Limb (tissue), 2 donors: ENCODE data around the gene SEC31A.
A peak's percentile ranks its signal among the peaks of the same experiment; 100 is the strongest.
"Not testable (repeated sequence)": the region's sequence is repeated elsewhere in the genome, so short reads cannot be mapped to it uniquely, and the experiment has no call there.

Source experiments
- DNase-seq, 2 donors: peaks; one replicate each; pipeline ENCODE4 v3.0.0-alpha.2; 2016; ENCODE audit errors: extremely low spot score in 2 of 2

The SEC31A gene, protein sequence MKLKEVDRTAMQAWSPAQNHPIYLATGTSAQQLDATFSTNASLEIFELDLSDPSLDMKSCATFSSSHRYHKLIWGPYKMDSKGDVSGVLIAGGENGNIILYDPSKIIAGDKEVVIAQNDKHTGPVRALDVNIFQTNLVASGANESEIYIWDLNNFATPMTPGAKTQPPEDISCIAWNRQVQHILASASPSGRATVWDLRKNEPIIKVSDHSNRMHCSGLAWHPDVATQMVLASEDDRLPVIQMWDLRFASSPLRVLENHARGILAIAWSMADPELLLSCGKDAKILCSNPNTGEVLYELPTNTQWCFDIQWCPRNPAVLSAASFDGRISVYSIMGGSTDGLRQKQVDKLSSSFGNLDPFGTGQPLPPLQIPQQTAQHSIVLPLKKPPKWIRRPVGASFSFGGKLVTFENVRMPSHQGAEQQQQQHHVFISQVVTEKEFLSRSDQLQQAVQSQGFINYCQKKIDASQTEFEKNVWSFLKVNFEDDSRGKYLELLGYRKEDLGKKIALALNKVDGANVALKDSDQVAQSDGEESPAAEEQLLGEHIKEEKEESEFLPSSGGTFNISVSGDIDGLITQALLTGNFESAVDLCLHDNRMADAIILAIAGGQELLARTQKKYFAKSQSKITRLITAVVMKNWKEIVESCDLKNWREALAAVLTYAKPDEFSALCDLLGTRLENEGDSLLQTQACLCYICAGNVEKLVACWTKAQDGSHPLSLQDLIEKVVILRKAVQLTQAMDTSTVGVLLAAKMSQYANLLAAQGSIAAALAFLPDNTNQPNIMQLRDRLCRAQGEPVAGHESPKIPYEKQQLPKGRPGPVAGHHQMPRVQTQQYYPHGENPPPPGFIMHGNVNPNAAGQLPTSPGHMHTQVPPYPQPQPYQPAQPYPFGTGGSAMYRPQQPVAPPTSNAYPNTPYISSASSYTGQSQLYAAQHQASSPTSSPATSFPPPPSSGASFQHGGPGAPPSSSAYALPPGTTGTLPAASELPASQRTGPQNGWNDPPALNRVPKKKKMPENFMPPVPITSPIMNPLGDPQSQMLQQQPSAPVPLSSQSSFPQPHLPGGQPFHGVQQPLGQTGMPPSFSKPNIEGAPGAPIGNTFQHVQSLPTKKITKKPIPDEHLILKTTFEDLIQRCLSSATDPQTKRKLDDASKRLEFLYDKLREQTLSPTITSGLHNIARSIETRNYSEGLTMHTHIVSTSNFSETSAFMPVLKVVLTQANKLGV

DNA sequence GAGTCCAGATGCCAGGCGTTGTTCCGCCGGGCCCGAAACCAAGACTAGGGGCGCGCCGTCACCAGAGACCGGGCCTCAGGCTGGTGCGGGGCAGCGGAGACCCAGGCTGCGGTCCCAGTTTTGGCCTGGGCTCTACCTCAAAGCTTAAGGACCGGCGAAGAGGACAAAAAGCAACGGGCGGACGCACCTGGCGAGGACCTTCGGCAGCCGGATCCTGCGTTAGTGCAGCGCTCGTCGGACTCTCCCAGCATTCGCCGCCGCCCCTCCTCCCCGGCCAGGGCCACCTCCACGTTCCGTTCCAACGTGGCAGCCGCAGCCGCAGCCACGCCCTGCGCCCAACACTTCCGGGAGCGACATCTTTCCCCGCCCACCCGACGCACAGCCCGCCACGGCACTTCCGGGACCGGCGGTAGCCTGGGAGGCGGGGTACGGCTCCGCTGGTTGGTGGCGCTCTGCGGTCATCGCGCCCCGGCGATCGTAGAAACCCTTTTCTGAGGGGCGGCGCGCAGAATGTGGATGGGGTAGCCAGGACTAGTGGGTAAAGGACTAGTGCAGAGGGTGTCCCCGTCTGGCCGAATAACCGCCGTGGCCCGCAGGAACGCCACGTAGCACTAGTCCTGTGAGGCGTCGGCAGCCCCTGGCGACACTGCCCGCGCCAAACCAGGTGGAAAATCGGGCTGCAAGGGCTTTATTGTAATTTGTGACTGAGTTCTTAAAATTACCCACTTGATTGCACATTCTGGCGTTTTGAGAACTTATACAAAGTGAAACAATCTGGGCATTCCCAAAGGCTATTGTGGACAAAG, at the start of gene SEC31A:
SEC31A (minus strand) TSS at position 253 of the 806 bp plus-strand sequence. CDS start 9,217 bp downstream, outside the sequence.
- DNase-seq, result peak; percentile 96 to 98

DNA sequence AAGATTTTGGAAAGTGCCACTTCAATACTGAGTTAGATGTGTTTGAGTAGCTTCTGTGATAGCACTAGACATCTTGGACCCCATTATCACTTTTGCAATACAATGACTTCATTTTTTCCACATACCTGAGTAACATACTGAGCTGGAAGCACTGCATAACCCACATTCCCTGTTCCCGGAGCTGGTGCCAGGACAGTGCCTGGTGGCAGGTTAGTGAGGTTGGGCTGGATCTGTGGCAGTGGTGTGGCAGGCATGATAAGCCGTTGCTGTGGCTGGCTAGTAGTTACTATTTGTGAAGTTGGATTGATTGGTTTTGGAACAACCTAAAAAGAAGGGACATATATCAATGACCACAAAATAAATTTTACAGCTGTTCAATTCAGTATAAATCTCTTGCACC, 48.5 kb upstream of the SEC31A start:
- no peak for DNase-seq

DNA sequence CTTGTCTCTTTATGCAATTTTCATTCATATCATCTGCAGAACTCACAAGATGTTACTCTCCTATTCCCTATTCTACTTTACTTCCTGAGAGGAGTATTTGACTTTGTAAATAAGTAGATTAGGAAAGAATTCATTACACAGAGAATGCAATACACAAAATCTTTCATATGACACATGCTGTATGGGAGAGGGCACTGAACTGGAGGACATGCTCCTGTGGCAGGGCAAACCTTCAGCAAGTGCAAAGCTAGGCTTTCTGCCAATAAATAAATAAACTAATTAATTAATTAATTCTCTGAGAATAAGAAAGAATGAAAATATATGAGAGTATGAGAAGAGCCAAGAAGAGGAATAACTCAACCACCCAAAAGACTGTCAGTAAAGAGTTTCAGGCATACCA, 43.5 kb upstream of the SEC31A start:
- no peak for DNase-seq

DNA sequence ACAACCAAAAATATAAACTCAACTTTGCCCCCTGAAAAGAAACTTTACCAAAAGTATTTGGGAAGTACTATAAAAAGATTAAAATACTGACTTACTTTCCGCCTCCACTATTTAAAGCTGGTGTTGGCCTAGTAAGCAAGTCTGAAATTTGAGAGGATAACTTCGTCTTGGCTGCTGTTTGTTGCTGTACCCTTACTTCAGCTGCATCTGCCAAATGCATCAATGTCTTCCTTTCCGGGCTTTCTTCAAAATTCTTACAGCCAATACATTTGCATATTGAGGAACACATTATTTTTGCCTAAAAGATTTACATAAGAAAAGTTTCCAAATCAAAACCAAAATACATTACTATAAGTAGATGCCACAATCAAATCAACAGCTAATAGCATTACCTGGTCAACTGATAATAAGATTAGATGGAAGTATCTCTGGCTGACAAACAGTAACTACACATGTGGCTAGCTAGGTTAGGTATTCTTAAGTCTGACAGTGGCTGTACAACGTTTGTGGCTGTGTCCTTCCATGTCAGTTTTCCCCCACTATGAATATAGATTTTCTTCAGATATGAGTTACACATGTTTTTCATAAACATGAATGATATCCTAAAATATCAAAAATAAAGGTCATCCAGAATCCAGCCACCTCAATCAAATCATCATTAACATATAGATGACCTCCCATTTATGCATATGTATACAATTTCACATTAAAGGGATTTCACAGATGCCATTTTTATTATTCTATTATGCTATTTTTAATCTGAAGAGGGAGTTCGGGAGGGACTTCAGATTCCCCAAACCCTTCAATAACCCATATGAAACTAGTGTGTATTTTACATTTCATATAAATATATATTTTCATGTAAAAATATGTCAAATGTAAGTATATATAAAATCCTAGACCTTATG, 40.1 kb upstream of the SEC31A start:
- peak in 1 of 2 donors; percentile 10 for DNase-seq

DNA sequence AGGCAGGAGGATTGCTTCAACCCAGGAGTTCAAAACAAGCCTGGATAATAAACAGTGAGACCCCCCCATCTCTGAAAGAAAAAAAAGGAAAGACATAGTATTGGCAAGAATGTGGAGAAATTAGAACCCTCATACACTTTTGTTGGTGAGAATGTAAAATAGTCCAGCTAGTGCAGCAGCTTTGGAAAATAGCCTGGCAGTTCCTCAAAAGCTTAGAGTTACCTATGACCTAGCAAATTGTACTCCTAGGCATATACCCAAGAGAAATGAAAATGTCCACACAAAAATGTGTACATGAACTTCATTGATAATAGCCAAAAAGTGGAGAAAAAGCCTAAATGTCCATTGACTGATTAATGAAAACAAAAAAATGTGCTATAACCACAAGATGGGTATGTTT, 30.8 kb upstream of the SEC31A start:
- no peak for DNase-seq

DNA sequence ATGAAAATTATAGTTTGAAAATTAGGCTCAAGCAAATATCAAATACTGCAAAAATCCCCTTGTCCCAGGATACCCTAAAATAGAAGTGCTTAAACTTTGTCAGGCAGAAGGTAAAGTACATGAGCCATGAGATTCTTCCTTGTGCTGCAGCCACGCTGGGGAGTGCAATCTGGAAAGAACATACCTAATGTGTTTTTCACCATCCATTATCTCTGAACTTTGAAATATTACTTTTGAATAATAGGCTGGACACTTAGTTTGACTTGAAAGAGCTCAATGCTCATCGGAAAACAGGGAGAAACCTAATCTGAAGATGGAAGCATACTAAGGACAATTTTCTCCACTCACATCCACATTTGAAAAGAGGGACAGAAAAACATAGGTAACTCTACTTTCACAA, 28.4 kb upstream of the SEC31A start:
- no peak for DNase-seq

DNA sequence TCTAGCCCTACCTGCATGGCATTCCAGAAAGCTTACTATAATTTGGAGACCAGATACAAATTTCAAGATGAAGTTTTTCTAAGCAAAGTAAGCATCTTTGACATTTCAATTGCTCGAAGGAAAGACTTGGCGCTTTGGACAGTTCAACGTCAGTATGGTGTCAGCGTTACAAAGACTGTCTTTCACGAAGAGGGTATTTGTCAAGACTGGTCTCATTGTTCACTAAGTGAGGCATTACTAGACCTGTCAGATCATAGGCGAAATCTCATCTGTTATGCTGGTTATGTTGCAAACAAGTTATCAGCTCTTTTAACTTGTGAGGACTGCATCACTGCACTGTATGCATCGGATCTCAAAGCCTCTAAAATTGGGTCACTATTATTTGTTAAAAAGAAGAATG, 27.1 kb upstream of the SEC31A start:
- no peak for DNase-seq

DNA sequence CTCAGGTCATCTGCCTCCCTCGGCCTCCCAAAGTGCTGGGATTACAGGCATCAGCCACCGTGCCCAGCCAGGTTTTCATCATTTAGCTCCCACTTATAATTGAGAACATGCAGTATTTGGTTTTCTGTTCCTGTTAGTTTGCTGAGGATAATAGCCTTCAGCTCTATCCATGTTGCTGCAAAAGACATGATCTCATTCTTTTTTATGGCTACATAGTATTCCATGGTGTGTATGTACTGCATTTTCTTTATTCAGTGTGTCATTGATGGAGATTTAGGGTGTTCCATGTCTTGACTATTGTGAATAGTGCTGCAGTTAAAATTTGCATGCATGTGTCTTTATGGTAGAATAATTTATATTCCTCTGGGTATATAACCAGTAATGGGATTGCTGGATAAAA, 23.0 kb upstream of the SEC31A start:
- not testable (repeated sequence) for DNase-seq

DNA sequence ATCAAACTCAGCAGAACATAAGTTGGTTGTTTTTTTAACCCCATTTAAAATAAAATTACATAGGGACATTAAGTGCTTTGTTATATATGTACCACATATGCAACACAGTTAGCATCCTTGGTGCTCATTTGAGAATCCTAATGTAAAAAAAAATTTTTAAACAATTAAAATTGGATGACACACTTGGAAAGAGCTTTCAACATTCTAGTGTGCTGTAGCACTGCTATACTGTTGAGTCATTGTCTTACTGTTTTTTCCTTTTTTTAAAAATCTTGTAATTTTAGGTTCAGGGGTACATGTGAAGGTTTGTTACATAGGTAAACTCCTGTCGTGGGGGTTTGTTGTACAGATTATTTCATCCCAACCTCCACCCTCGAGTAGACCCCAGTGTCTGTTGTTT, 22.4 kb upstream of the SEC31A start:
- no peak for DNase-seq

DNA sequence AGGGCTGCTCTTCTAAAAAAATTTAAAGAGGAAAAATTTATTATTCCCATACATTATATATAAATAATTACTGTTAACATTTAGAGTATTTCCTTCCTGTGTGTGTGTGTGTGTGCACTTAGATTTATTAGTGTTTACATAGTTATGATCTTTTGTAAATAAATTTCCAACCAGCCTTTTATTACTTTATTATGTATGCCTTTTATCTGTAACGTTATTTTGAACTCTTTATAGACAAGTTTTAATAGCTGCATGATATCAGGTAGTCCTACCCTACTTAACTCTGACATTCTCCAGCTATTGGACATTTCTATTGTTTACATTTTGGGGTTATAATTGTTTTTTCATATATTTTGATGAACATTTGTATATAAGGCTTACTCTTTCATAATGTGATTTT, 18.4 kb upstream of the SEC31A start:
- DNase-seq, result no peak

DNA sequence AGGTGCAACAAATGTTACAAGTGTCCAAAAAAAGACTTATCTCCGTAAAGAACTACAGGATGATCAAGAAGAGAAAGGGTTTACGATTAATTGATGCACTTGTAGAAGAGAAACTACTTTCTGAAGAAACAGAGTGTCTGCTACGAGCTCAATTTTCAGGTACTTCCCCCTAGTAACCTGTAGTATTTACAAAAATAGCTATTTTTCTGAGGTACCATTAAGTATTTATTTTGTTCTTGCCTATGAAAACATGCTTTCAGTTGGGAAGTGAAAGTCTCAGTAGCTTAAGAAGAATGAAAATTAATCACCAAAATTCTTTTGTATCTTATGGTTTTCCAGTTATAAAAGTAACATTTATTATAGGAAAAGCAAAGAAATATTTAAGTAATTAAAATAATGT, 15.5 kb upstream of the SEC31A start:
- DNase-seq, result no peak

DNA sequence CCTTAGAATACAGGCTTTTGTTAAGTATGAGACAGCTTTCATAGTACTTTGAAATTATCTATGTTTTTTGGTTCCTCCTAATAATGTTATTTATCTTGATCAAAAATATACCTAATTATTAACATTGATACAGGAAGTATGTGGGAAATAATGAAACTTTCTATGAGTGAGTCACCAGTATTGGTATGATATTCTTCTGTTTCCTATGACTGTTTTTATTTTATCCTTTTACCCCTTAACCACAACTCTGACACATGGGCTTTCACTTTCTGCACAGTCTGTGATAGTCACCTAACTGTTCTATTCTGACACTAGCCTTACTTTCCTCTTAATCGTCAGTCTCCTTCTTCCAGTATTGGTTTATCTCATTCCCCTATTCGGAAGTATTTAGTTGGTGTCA, 14.3 kb upstream of the SEC31A start:
- DNase-seq, result no peak

DNA sequence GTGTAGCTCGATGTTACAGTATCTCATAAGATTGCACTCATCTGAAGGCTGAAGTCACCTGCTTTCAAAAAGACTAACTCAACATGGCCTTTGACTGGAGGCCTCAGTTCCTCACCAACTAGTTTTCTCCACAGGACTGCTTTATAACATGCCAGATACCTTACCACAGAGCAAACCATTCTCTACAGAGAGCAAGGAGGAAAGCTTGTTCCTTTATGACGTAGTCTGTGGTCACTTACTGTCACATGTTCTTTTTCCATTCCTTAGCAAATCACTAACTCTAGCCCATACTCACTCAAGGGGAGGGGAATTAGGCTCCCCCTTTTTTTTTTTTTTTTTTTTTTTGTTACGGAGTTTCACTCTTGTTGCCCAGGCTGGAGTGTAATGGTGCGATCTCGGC, 12.8 kb upstream of the SEC31A start:
- no peak for DNase-seq

DNA sequence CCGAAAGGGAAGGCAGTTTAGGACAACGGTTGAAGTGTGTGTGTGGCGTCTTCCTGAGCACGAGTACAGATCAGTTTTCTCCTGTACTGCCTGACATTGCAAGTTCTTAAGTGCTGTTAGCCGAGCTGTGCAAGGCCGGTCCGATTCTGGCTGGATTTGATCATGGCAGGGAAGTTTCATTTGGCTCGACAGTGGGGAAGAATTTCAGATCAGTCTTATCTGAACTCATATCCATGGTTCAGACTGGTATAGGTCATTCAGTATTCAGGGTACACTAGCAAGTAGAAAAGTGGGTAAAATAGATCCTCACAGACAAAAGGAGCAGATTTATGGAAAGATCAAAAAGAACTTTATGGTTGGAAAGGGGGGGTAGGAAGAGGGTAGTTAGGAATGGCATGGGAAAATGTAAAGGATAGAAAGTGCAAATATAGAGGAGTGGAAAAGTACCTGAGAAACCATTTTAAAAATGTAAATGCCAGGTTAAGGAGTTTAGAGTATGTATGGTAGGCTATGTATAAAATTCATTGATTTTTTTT, 10.3 kb upstream of the SEC31A start:
- no peak for DNase-seq

DNA sequence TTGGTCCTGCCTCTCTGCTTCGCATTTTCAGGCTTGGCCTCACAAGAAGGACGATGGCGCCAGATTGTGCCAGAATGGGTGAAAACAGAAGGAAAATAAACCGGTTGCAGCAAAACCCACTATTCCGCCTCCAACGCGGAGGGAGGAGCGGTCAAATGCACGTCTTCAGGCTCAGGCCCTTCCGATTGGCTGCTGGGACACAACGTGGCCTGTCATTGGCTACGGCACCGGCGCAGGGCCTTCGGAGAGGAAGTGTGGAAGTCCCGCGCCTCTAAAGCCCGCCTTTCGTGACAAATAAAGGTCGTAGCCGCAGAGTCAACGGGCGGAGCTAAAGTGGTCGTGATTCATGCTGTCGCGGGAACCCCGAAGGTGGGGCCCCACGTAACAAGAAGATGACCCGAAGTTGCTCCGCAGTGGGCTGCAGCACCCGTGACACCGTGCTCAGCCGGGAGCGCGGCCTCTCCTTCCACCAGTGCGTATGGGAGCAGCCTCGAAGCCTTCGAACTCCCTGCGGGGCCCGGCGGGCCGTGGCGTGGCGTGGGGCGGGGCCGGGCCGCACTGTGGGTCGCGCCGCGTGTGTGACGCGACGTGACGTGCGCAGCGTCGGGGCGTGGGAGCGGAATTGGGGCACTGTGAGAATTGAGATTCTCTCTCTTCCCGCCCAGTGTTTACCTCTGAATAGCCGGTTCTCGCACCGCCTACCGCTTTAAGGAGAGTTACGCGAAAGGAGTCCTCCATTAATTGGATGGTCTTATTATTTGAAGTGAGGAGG, 9.6 kb upstream of the SEC31A start, which contains the start of gene THAP9:
THAP9 (plus strand) TSS at position 325 of the 772 bp plus-strand sequence; CDS start at position 393, 68 bp downstream.
- peak; percentile 96 to 99 for DNase-seq

DNA sequence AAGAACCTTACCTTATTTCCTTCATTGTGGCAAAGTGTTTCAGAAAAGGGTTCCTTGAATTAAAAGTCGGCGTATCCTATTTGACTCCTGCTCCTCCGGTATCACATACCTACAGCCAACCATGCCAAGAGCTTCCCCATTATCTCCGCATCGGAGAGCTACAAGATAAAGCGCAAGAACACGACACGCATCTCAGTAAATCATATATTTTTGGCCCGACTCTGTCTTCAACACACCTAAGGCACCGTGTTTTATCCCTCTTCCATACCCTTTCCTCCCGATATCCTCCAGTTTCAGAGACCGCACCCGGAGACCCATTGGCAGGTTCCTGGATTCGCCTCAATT, 9.1 kb upstream of the SEC31A start:
- no peak for DNase-seq

DNA sequence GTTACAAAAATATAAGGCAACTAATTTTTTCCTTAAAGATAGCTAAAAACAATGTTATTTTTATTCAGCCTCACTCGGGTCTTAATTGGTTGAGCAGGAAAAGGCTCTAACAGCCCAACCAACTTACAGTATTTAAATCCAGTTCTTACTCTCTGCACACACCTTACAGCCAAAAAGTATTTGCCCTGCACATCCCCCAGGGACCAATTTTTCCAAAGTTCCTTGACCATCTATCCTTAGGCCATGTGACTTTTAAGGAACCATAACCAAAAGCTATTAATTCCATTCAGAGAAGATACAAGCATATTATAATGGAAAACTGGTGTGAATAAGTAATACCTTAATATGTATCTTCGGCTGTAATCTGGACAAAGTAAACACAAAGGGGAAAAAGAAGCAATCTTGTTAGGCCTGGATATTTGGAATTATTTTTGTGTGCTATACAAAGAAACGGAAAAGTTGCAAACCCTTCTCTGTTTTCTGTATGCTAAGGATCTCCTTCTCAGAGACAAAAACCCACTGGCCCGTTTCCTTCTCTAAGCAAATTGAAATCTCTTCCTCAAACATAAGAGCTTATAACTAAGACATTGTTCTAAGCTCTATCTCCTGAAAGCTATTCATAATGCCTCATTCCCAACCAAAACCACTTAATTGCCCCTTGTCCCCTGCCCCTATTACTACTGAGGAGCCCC, 8.6 kb upstream of the SEC31A start:
- DNase-seq, result no peak
